ENCODE measurements around the gene SMPD1. TPM values are rescaled to one million over a fixed set of nuclear protein-coding genes. Genes with fewer than 3 reads are reported as not detected.

Gene SMPD1
- polyA plus RNA-seq, 3 donors, result 4.2 to 22.6 (median 4.9) TPM

GRCh38 chr11:6362185-6362872, 27.9 kb upstream of the SMPD1 start:
- H3K4me1 ChIP-seq (ENCODE audit: control insufficient read depth in 1 of 2, insufficient read depth in 2 of 2, low read length in 2 of 2), result no peaks in the 10 kb centered on the region
- no peak overlapping the region for H3K4me3 ChIP-seq (replicated peaks in 1 of 3; ENCODE audit: low read depth in 2 of 3, low read length in 3 of 3)
- intact Hi-C loops (cut with micrococcal nuclease), result loop anchor here in 1 of 2 donors (5.0 kb wide), 1 partner anchor 340 kb away; no protein-coding TSS in a partner anchor
- Mint-ChIP-seq H3K27me3 (ENCODE audit: low read depth in 3 of 3) (no peaks in the 10 kb centered on the region), H3K27ac (no peak overlapping the region), H3K4me3 (no peak overlapping the region), H3K9me3 (no peaks in the 10 kb centered on the region), H3K36me3 (no peaks in the 10 kb centered on the region), H3K4me1 (no peaks in the 10 kb centered on the region)
- no peaks in the 10 kb centered on the region for H3K27me3 ChIP-seq (ENCODE audit: control insufficient read depth in 2 of 2, insufficient read depth in 2 of 2, low read length in 2 of 2)
- H3K9me3 ChIP-seq (replicated peaks in 1 of 2; ENCODE audit: control insufficient read depth in 1 of 2, insufficient read depth in 1 of 2, low read length in 2 of 2), result no peaks in the 10 kb centered on the region
- H2AFZ ChIP-seq (ENCODE audit: insufficient read depth, low read depth, low read length, poor library complexity, severe bottlenecking), result no peak overlapping the region
- no peaks in the 10 kb centered on the region for H3K36me3 ChIP-seq (replicated peaks in 1 of 2; ENCODE audit: control insufficient read depth in 1 of 2, insufficient read depth in 2 of 2, low read length in 2 of 2)
- no peak overlapping the region for H3K4me2 ChIP-seq (replicated peaks; ENCODE audit: extremely low read depth, low read length, poor library complexity, severe bottlenecking)
- 93% methylated on average over 4 of the region's 5 CpGs for WGBS (ENCODE audit: insufficient coverage)
- TF ChIP-seq, protein P1, sequence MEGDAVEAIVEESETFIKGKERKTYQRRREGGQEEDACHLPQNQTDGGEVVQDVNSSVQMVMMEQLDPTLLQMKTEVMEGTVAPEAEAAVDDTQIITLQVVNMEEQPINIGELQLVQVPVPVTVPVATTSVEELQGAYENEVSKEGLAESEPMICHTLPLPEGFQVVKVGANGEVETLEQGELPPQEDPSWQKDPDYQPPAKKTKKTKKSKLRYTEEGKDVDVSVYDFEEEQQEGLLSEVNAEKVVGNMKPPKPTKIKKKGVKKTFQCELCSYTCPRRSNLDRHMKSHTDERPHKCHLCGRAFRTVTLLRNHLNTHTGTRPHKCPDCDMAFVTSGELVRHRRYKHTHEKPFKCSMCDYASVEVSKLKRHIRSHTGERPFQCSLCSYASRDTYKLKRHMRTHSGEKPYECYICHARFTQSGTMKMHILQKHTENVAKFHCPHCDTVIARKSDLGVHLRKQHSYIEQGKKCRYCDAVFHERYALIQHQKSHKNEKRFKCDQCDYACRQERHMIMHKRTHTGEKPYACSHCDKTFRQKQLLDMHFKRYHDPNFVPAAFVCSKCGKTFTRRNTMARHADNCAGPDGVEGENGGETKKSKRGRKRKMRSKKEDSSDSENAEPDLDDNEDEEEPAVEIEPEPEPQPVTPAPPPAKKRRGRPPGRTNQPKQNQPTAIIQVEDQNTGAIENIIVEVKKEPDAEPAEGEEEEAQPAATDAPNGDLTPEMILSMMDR (IDR thresholded peaks at IDR 0.05), result no peak
- no peaks in the 10 kb centered on the region for H3K79me2 ChIP-seq (ENCODE audit: insufficient read depth, low read length)
- DNase-seq, result no peak
- H3K9ac ChIP-seq (ENCODE audit: insufficient read depth, low read length, poor library complexity, severe bottlenecking), result no peak overlapping the region
- H4K20me1 ChIP-seq (ENCODE audit: insufficient read depth, low read length), result no peaks in the 10 kb centered on the region
- H3K27ac ChIP-seq (ENCODE audit: low read depth in 1 of 2, low read length in 2 of 2), result no peak overlapping the region

DNA sequence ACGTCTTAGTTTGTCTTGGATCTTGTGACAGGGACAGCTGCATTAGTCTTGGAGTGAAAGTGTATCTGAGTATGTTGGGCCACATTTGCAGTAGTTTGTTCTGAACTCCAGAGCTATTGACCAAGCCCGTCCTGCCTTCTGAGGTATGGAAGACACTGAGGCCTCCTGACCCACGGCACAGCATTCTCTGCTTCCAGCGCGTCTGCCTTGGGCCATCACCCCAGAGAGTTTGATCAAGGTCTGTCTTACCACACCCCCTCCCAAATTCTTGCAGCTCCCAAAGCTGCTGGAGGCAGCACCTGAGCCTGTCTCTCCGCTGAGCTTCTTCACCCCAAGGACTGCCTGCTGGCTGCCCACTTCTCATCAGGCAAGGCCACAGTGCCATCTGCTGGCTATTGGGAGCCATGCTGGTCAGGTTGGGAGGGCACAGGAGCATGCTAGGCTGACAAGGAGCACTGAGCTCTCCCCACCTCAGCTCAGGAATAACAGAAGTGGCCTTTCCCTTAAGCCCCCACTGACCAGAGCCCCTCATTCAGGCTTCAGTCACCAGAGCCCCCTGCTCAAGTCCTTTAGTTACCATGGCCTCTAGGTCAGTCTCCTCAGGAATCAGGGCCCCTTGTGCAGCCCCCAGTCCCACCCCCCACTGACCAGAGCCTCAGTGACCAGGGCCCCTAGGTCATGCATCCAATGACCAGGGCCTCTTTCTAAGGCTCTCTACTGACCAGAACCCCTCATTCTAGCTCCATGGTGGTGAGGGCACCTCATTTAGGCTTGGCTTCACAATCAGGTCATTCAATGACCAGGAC, 27.2 kb upstream of the SMPD1 start:
- no peak overlapping the region for H3K4me2 ChIP-seq (replicated peaks; ENCODE audit: extremely low read depth, low read length, poor library complexity, severe bottlenecking)
- no peaks in the 10 kb centered on the region for H3K79me2 ChIP-seq (ENCODE audit: insufficient read depth, low read length)
- H3K27ac ChIP-seq (ENCODE audit: low read depth in 1 of 2, low read length in 2 of 2), result no peak overlapping the region
- no peaks in the 10 kb centered on the region for H3K4me1 ChIP-seq (ENCODE audit: control insufficient read depth in 1 of 2, insufficient read depth in 2 of 2, low read length in 2 of 2)
- peak; percentile 42 to 54 (median 49) for DNase-seq
- no peaks in the 10 kb centered on the region for H3K36me3 ChIP-seq (replicated peaks in 1 of 2; ENCODE audit: control insufficient read depth in 1 of 2, insufficient read depth in 2 of 2, low read length in 2 of 2)
- Mint-ChIP-seq H3K36me3 (no peaks in the 10 kb centered on the region), H3K27me3 (ENCODE audit: low read depth in 3 of 3) (no peaks in the 10 kb centered on the region), H3K4me3 (no peak overlapping the region), H3K27ac (no peak overlapping the region), H3K4me1 (no peaks in the 10 kb centered on the region), H3K9me3 (no peaks in the 10 kb centered on the region)
- H3K4me3 ChIP-seq (replicated peaks in 1 of 3; ENCODE audit: low read depth in 2 of 3, low read length in 3 of 3), result no peak overlapping the region
- H2AFZ ChIP-seq (ENCODE audit: insufficient read depth, low read depth, low read length, poor library complexity, severe bottlenecking), result no peak overlapping the region
- TF ChIP-seq, protein P1 (IDR thresholded peaks at IDR 0.05), result peak; percentile 76
- no peaks in the 10 kb centered on the region for H4K20me1 ChIP-seq (ENCODE audit: insufficient read depth, low read length)
- intact Hi-C loops (cut with micrococcal nuclease), result loop anchor here in 1 of 2 donors (5.0 kb wide), 1 partner anchor 341 kb away; no protein-coding TSS in a partner anchor
- no peaks in the 10 kb centered on the region for H3K9me3 ChIP-seq (replicated peaks in 1 of 2; ENCODE audit: control insufficient read depth in 1 of 2, insufficient read depth in 1 of 2, low read length in 2 of 2)
- no peaks in the 10 kb centered on the region for H3K27me3 ChIP-seq (ENCODE audit: control insufficient read depth in 2 of 2, insufficient read depth in 2 of 2, low read length in 2 of 2)
- no peak overlapping the region for H3K9ac ChIP-seq (ENCODE audit: insufficient read depth, low read length, poor library complexity, severe bottlenecking)
- 87% methylated on average over 6 of the region's 6 CpGs for WGBS (ENCODE audit: insufficient coverage)

Data from CD14-positive monocyte (primary cell).